Skin of body (tissue), 2 donors: ENCODE data around the gene GABRB3. TPM values are rescaled to one million over a fixed set of nuclear protein-coding genes. Genes with fewer than 3 reads are reported as not detected.

Experiments used
- DNase-seq: peaks from one replicate; lab custom pipeline; 2025; lab: John Stamatoyannopoulos, UW
- total RNA-seq: library from RNA; depleted of rRNA; stranded (reverse); fragments of >200 nt; gene quantifications from one replicate; pipeline ENCODE4 v1.2.3, GENCODE V29; 2014

GABRB3 gene
- total RNA-seq: 1.8 TPM

DNA sequence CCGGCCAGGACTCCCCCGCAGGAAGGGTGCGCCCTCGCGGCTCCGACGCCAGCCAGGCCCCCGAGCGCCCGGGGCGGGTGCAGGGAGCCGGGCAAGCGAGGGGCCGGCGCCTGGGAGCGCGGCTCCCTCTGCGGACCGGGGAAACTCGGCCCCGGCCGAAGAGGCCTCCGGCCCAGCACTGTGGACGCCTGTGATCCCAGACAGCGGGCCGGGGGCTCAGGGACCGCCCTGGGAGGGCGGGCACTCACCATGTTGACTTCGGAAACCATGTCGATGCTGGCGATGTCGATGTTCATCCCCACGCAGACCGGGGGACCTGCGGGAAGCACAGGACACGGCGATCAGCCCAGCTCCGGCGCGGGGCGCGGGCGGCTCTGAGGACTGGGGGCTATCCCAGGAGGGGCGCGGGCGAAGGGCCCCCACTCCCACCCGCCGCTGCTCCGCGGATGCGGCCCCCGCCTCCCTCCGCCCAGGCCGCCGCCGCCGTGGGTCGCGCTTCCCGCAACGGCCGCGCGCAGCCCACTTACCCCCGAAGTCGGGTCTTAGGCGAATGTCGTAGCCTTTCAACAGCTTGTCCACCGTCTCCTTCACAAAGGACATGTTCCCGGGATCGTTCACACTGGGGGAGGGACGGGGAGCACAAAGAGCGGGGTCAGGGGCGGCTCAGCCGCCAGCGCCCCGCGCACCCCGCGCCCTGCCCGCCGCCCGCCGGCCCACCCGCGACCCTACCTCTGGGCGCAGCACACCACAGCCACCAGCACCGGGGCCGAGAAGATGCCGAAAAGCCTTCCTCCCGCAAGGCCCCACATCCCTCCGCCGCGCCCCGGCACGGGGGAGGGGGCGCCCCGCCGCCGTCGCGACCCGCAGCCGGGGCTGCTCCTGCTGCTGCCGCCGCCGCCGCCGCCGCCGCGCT lies at the start of gene GABRB3:
Gene GABRB3, minus strand, starts transcription at position 913 of the 913 bp plus-strand sequence.
- DNase-seq: no peak

DNA sequence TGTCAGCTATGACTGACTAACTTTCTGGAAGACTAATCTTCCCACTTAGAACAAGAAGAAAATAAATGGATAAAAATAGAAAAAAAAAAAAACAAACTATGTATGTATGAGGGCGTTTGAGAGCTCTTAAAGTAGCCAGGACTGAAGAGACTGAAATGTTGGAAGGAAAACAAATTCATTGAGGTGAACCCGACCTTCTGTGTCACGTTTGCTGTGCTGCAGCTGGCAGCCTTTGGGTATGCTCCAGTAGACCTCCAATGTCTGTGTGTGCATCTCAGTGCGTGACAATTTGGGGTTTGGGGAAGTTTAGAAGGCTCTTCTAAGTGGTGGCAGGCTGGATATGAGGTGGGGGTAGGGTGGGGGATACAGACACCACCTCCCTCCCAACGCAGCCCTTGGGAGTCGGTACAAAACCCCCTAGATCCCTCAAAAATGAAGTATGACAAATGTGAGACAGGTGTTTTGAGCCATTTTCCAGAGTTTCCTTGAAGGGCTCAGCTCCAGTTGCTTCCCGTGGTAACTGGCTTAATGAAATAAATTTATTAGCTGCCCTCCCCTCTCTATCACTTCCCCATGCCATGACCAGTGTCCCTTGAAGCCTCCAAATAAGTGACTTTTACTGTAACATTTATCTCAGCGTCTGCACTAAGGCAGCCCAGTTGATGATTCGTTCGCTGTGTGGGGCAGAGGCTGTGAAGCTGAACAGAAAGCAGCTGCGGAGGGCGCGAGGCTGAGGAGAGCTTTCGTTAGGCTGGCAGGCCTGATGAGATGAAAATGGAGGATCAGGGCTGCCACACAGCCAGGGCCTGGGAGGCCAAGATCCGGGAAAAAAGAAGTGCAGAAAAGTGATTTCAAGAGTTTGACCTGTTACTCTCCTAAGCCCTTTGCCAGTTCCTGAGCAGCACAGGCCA lies 34.9 kb upstream of the GABRB3 start:
- DNase-seq: no peak

DNA sequence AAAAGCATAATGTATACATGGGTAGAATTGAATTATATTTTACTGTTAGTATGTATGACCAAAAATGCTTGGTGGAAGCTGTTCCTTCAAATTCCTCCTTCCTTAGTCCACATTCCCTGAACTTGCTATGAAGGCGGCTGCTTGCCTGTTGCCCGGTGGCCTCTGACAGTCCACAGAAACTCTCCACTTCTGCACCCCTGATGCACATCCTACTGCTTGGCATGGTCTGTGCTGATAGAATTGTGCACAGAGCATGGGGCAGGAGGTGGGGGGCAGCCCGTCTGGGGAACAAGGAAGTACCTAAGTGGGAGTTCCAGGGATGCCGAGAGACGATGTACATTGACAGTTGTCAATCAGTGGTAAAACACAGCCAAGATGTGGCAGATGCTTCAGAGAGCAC lies 33.7 kb upstream of the GABRB3 start:
- DNase-seq: no peak

DNA sequence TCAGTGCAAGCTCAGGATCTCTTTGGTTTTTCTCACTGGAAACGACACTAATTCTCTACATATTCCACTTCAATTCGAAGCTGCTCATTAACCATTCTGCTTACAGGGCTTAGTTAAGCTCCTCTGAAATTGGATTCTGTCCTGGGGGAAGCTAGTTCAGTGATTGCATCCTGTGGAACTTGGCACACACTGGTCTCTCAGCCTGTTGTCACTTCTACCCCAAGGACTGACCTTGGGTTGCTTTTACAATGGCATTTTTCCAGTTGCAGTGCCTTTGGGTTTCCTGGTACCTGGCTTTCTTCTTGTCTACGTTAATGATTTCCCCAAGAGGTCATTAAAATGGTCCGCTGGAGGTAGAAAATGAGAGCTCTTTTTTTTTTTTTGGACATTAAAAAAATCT lies 33.3 kb upstream of the GABRB3 start:
- no peak for DNase-seq

DNA sequence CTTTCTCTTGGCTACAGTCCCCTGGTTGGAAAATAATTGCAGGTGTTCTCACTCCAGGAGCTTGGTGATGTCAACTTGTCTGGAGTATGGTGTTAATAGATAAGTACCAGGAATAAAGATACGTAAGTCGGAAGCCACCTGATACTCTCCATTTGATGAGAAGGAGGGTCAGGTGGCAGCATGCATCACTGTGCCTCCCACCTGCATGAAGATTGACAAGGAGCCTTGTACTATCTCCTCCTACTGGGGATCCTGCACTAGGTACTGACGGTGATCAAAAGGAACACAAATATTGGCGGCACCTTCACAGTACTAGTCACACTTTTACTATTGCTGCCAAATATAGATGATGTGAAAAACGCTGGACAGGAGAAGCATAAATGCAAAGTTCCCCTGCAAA lies 32.6 kb upstream of the GABRB3 start:
- DNase-seq: no peak

DNA sequence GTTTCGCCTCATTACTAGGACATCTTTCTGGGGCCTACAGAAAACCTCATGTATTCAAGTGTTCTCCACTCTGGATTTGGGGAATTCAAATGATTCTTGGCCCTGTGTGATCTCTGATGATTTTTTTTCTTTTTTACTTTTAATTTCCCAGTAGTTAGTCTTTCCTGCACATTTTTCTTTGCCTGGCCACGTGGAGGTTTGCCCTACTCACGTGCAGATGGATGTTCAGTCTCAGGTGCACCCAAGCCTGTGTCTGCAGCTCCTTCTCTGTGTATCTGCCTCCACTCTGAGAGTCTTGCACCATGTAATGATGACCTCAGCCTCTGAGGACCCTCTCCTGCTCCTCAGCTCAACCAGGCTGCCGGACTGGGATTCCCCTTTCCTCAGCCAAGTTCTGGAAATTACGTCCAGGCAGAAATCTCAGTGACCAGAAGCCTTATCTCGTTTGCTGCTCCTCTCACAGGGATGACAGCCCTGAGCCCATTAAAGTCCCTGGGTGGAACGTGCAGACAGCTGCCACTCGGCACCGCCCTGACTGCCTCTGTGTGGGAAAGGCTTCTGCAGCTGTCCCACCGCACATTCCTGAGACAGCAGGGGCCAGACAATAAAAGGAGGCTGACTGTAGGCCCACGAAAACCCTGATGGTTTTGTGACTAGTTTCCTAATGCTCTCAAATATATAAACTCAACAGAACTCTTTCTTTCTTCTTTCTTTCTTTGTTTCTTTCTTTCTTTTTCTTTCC lies 31.4 kb upstream of the GABRB3 start:
- no peak for DNase-seq

DNA sequence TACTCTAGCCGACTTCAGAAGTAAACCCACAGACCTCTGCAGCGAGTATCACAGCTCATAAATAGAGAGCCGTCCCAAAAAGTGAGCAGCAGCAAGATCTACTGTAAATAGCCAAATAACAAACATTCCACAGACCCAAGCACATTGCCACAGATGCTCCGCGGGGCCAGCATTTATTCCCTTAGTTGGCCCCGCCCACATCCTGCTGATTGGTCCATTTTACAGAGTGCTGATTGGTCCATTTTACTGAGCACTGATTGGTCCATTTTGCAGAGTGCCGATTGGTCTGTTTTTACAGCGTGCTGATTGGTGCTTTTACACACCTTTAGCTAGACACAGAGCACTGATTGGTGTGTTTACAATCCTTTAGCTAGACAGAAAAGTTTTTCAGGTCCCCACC lies 17.3 kb upstream of the GABRB3 start:
- no peak for DNase-seq

DNA sequence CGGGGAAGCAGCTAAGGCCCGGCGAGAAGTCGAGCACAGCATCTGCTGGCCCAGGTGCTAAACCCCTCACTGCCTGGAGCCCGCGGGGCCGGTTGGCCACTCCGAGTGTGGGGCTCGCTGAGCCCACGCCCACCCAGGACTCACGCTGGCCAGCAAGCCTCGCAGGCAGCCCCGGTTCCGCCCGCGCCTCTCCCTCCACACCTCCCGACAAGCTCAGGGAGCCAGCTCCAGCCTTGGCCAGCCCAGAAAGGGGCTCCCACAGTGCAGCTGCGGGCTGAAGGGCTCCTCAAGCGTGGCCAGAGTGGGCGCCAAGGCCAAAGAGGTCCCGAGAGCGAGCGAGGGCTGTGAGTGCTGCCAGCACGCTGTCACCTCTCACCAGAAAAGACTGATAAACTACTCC lies 8.9 kb upstream of the GABRB3 start:
- DNase-seq: no peak

DNA sequence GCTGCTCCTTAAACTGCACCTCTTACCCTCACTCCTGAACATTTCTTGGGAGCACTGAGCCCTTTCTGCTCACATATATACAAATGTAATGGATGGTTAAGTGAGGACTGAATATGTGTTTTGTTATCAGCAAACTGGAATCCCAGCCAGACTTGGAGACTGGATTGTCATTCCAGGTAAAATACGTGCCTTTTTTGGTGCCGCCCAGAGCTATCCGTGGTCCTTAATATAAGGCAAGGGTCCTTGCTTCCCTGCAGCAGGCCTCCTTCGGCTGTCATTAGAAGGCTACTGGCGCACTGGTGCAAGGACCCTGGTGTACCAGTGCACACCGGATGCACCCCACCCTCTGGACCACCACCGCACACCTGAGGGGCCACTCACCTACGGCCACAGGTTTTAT lies 1.1 kb upstream of the GABRB3 start:
- no peak for DNase-seq

DNA sequence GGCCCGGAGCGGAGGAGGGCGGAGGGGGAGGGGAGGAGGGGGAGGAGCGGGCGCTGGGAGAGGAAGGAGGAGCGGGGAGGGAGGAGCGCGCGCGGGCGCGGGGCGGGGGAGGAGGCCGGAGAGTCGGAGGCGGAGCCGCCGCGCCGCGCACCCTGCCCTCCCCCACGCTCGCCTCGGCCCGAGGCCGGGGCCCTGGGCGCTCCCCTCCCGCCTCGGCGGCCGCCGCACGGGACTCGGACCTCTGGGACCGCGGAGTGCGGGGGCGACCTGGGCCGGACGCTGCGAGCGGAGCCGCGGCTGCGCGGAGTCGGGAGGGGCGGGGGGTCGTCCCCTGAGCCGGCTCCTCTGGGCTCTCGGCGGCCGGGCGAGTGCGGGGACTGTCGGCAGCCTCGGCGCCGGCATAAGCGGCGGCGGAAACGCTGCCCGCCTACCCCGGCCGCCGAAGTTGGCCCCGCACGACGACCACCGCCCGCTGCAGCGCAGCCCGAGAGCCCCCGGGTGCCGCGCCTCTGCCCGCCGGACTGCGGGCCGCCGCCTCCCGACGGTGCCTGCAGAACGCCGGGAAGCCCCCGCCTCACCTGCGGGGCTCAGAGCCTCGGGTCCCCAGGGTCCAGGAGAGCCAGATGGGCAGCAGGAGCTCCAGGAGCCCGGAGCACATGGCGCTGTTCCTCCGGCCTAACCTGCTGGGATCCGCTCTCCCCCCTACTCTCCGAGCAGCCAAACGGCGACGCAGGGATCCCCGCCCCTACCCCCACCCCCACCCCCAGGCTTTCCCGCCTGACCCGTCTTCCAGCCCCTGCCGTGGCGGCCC lies 406 bp upstream of the GABRB3 start:
- DNase-seq: no peak

DNA sequence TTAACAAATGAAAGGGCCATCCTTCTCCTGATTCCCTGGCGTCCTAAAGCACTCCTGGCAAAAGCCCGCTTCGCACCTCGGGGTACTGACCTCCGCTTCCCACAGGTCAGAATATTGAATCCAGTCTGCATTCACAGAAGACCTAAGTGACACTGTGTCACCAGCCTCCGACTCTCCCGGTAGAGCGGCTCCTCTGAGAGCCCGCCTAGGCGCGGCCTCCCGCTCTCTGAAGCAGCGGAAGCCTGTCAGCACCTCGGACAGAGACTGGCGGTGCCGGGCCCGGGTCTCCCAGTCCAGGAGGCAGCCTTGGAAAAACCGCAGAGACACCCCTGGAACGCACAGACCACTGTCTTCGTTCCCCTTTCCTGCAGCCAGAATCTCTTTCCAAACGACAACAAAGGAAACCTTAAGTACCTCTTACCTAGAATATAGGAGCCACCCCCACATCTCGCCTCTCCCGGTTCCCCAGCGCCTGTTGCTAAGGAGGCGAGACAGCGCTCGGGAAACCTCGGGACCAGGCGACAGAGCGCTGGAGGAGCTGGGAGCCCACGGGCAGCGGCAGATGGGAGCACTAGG lies 1.2 kb downstream of the GABRB3 start:
- no peak for DNase-seq

DNA sequence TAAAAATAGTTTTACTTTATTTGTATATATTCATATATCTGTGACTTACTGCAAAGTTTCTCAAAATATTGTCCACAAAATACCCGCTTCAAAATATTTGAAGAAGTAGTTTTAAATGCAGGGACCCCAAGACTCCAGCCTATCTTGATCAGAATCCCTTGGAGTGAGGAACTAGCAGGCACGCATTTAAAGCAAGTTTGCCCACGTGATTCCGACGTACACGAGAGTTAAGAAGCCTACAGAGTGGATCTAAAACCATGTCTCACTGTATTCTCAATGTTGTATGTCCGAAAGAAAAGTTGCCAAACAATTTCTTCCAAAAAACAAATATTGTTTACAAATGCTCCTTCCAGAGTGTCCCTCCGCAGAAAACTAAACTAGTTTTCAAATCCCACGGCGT lies 1.7 kb downstream of the GABRB3 start:
- no peak for DNase-seq

DNA sequence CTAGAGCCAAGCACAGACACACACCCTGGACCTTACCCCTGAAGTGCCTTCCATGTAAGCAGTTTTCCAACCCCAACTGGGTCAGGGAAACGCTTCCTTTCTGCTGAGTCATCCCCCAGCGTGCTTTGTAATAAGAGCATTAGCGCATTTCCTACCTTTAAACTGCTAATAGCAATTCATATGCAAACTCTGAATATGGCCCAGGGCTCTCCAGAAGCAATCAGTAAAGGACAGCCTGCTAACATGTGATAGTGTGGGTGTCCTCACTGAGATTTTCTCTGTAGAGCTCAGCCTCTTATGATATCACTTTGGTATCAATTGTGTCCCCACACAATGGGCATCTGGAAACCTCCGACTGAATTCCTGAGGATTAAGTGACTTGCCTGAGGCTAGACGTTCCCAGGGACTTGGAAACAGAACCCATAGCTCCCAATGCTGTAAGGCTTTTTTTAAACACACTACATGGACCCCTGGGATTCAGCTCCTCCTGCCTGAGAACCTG lies 5.6 kb downstream of the GABRB3 start:
- DNase-seq: no peak

DNA sequence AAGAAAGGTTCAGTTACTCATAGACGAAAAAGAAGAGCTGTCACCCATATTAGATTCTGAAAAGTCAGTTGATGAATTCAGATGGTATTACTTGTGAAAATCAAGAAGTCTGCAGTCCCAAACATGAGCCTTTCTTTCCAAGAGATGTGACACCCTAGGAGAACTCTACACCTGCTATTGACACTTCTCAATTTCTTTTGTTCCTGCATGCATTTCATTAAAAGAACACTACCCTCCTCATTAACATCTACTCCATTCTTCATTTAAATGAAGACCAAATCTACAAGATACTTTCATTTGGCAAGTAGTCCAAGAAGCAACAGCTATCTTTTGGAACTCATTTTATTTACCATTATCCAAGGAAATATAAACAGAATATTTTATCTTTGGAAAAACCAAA lies 6.6 kb downstream of the GABRB3 start:
- DNase-seq: no peak

DNA sequence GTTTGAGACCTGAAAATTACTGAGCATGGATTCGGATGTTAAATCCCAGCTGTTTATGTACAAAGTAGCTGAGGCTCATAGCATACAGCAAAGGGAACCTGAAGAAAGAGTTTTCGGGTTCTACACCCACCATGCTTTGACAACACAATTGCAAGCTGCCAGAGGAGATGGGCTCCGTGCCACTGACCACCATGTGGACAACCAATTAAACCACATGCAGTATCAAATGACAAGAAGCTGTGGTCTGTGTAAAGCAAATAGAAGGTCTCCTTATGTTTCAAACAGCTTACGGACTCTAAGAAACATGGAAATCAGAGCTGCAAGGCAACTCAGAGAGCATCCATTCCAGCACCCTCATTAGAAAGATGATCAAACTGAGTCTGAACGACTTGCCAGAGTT lies 12.9 kb downstream of the GABRB3 start:
- no peak for DNase-seq

DNA sequence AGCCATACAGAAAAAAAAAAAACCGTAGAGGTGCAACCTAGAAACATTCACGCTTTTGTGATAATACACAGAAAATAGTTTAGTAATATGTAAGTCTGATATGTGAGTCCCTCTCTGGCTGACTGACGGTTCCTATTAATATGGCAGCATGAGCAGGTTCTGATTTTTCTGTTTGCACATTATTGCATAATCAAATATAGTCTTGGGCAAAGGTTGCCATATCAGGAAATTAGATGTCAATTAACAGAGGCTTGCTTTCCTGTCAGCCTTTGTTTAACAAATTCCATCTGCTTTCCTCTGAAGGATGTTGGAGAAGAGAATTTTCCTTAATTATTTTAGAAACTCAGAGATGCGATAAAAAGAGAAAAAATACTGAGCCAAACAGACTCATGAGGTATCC lies 14.8 kb downstream of the GABRB3 start:
- DNase-seq: no peak

DNA sequence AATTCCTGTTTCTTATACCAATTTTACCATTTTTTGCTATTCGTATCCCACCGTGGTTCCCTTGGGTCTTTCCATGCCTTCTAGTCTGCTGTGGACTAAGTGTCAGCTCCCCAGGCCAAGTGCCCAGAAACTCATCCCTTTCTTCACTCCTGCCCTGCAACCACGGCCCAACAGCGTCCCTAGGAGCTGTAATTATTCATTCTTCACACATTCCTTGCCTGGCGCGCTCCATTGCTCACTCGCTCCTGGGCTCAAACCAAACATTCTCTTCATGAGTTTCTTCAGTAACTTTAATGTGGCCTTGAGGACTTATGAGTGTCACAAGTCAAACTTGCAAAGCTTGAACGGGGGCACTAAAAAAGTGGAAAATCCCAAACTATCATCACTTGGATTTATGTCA lies 15.7 kb downstream of the GABRB3 start:
- no peak for DNase-seq

DNA sequence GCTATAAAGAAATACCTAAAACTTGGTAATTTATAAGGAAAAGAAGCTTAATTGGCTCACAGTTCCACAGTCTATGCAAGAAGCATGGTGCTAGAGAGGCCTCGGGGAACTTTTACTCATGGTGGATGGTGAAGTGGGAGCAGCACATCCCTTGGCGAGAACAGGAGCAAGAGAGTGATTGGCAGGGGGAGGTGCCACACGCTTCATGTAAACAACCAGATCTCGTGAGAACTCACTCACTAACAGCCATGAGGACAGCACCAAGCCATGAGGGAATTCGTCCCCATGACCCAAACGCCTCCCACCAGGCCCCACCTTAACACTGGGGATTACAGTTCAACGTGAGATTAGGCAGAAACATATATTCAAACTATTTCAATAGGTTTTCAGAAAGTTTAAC lies 28.0 kb downstream of the GABRB3 start:
- DNase-seq: no peak

DNA sequence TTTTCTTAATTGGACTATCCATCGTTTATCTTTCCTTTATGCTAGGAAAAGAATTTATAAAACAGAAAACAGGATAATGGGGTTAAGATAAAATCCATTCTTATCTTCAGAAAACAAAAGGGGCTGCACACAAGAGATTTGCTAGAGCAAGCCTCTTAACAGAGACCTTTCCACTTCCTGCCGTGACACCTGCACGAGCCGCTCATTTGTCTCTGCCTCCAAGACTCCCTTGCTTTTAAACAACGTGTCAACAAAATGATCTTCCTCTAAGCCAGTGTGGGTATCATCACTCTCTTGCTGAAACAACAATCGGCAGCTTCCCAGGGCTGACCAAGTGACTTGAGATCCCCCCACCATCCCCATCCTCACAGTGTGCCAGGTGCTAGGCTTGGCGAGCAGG lies 33.1 kb downstream of the GABRB3 start:
- no peak for DNase-seq

DNA sequence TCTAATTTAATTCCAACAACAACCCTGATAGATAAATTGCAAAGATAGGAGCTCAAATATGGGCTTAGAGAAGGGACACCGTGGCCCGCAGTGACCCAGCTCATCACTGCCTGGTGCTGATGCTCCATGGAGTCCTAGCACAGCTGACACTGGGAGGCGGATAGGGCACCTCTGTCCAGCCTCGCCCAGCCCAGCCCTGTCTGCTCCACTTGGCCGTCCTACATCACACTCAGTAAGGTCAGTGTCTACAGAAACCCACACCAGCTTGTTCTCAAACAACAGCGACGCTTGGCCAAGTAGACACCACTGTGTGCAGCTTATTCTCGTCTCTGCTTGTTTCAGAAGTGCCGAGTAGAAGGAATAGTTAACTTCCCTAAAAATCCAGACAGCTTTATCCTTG lies 33.9 kb downstream of the GABRB3 start:
- DNase-seq: no peak
